ENCODE data around the gene GSTA3. TPM values are rescaled to one million over a fixed set of nuclear protein-coding genes. Genes with fewer than 3 reads are reported as not detected.

GSTA3 gene
- total RNA-seq: not detected

DNA sequence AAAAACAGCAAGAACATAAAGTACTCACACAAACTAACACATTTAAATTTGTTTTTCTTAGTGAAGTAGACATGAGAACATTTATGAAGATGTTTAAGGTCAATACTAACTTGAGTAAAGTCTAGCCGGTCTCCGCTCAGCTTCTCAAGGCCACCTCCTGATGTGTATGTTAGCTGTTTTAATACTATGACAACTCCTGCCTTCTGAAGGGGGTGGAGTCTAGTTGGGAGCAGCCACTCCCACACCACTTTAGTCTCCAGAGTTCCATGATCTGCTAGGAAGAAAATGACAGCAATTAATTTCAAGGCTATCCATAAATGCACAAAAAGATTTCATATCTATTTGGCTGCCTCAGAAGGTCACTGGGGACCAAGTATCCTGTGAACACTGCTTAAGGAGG, at the start of gene GSTA3:
GSTA3 (minus strand) TSS at position 168 of the 400 bp plus-strand sequence. CDS start 3,864 bp downstream, outside the sequence.

Other genes with a start within 250 kb of the GSTA3 start
- 10 to 100 TPM; 35.8 to 54.3 TPM for gene TMEM14A, start 238.6 kb downstream of the GSTA3 start, total RNA-seq
- gene GSTA2, start 146.2 kb downstream of the GSTA3 start, total RNA-seq: under 1 TPM in 1 of 2 donors, not detected in 1; under 0.01 TPM
- gene GSTA1, start 105.9 kb downstream of the GSTA3 start, total RNA-seq: not detected
- not detected for gene GSTA5, start 68.9 kb downstream of the GSTA3 start, total RNA-seq
- gene GSTA4, start 85.6 kb upstream of the GSTA3 start, total RNA-seq: 10 to 100 TPM; 16.0 to 24.1 TPM
- 10 to 100 TPM; 12.7 to 13.1 TPM for gene CILK1, start 152.1 kb upstream of the GSTA3 start, total RNA-seq
- 10 to 100 TPM; 32.6 to 40.6 TPM for gene FBXO9, start 155.7 kb upstream of the GSTA3 start, total RNA-seq
- not detected for gene GCM1, start 239.1 kb upstream of the GSTA3 start, total RNA-seq

All from melanocyte of skin (primary cell).